GM19193 (cell line): ENCODE data around the gene ST3GAL3.

Experiments
- POLR2A ChIP-seq: IDR thresholded peaks from 4 replicates; pipeline ENCODE4 v1.6.1; 2011; ENCODE audit not compliant: insufficient read depth, insufficient read length; ENCODE audit errors: extremely low read depth

Gene ST3GAL3

DNA sequence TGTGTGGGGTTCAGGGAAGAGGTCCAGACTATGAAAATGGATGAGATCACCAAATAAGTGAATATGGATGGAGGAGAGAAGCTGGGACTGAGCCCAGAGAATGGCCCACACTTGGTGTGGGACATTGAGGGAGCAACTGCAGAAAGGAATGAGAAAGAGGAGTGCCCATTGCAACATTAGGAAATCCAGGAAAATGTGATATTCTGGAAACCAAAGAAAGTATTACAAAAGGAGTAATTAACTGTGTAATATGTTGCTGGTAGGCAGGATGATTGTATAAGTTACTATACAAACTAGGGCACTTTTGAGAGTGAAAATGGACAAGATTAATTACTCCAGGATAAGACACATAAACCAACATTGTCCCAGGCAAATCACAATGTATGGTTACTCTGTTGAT is 166.5 kb downstream of the ST3GAL3 start:
- no peak for TF ChIP-seq POLR2A

DNA sequence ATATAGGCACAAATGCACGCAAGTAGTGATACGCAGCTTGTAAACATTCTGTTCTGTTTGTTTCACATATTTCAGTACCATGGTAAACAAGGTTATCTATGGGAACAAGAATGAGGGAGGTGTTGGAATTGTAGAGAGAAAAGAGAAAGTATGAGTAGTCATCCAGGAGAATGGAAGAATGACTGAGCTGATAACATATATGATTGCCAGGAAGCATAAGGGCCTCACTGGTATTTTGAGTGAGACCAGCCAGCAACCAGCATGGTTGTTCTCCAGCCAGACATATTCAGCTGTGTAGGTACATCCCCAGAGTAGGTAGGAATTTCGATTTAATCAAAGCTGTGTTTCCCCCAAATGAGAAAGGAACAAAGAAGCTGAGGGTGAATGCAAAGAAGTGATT is 167.4 kb downstream of the ST3GAL3 start:
- TF ChIP-seq POLR2A, result no peak

DNA sequence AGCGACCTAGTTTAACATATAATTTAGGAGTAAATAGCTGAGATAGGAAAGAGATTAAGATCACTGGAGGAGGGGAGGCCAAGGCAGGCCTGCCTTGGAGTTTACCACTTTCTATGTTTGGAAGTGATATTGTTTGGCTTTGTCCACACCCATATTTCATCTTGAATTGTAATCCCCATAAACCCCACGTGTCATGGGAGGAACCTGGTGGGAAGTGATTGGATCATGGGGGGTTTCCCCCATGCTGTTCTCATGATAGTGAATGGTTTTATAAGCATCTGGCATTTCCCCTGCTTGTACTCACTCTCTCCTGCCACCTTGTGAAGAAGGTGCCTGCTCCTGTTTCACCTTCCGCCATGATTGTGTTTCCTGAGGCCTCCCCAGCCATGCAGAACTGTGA is 168.0 kb downstream of the ST3GAL3 start:
- TF ChIP-seq POLR2A, result no peak

DNA sequence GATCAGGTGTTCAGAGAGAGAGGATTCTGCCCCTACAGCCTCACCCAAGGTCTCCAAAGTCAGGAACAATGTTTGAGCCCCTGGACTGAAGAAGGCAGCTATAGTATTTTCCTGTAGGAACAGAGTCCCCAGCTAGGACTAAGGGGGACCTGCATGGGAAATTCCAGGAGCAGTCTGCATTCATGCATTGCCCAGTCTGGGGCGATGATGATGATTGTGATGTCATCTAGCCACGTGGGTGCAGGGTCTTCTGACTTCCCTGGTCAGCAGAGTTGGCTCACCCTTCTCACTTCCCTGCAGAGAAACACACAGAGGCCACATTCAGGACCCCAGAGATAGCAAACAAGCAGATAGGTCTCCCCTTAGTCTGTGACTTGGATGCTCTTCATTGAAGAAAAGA is 169.8 kb downstream of the ST3GAL3 start:
- TF ChIP-seq POLR2A, result no peak

DNA sequence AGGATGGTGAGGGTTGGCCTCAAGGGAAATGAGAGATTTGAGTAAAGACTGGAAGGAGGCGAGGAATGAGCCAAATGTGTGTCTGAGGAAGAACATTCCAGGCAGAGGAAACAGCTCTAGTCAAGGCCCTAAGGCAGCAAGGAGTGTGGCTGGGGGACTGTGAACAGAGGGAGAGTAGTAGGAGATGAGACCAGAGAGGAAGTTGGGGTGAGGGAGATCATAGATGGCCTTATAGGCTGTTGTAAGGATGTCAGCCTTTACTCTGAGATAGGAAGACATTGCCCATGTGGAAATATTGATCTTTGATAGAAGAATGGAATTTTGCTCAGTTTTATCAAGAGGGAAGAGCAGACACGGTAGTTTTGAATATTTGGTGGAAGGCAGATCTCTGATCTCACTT is 171.1 kb downstream of the ST3GAL3 start:
- TF ChIP-seq POLR2A, result no peak

DNA sequence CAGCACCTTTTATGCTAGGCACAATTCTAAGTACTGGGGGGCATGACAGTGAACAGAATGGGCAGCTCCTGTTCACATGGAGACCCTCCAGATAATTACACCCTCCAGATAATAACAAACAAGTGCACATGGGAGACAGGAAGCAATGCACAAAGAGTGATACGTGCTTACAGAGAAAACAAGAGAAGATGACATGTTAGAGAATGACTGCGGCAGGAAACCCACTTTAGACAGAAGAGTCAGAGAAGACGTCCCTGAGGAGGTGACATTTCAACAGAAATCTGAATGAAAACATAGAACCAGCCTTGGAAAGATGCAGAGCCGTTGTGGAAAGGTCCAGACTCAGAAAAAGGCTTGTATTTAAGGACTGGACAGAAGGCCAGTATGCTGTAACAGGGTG is 171.5 kb downstream of the ST3GAL3 start:
- no peak for TF ChIP-seq POLR2A

DNA sequence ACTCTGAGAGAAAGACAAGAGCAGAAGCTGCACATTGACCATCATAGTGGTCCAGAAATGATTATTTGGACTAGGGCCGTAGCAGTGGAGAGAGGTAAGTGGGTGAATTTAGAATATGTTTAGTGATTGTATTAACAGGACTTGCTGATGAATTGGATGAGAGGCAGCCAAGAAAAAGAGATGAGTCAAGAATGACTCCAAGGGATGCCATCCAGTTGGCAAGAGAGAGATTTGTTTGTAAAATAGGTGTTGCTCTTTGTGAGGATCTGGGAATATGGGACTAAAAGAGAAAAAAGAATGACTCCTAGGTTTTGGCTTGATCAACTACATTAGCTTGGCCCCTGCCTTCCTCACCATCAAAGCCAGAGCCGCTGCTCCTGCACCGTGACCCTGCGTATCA is 172.1 kb downstream of the ST3GAL3 start:
- TF ChIP-seq POLR2A, result no peak

DNA sequence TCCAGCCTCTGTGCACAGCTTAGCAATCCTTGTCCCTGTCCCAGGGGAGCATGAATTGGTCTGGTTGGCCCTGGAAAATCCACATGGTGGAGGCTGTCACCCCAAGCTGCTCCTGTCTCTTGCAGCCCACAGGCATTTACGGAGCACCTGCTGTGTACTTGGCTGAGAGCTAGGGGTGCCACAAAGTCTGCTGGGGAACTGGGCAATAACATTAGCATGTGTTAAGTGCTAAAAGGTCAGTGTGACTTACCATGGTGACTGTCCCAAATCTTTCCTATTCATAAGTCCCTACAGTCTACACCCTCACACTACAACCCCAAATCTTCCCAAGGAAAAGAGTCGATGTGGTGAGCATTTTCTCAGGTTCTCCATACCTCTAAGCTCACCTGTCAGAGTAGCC is 172.7 kb downstream of the ST3GAL3 start:
- TF ChIP-seq POLR2A, result no peak

DNA sequence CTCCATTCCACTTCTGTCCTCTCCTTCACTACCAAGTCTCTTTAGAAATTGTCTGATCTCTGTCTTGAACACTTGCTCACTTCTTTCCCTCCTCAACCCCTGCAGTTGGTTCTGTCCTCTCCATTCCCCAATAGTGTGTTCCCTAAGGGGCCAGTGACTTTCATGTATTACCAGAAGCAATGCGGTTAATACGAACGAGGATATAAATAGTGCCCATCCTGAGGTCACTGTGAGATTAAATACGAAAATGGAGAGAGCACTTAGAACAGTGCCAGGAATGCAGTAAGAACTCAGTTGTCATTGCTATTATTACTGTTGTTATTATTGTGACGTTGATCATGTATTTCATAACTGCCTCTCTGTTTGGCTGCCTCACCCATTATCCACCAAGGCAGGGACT is 173.3 kb downstream of the ST3GAL3 start:
- TF ChIP-seq POLR2A, result no peak

DNA sequence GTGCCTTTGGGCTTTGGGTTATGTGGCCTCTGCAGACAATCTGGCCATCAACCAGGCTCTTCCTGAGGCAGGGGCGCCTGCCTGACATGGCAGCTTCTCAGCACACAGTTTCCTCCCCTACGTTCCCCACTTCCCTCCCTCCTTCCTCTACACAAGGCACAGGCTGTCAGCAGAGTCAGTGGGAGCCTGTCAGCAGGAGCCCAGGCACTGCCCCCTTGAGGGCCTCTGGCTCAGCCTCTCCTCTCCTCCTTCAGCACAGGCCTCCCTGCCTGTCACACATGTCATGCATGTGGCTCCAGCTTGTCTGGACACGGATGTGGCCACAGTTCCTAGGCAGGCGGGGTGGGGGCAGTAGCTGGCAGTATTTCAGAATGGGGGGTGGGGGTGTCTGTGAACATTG is 174.1 kb downstream of the ST3GAL3 start:
- TF ChIP-seq POLR2A, result no peak

DNA sequence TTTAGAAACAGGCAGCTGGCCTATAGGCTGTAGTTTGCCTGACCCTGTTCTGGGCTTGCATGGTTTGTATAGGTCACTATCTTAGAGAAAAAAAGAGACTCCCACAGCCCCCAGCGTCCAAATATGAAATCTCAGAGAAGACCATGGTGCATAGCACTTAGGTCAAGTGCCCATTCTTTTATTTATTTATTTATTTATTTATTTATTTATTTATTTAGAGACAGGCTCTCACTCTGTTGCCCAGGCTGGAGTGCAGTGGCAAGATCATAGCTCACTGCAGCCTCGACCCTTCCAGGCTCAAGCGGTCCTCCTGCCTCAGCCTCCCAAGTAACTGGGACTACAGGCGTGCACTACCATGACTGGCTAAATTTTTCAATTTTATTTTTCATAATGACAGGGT is 175.4 kb downstream of the ST3GAL3 start:
- no peak for TF ChIP-seq POLR2A

DNA sequence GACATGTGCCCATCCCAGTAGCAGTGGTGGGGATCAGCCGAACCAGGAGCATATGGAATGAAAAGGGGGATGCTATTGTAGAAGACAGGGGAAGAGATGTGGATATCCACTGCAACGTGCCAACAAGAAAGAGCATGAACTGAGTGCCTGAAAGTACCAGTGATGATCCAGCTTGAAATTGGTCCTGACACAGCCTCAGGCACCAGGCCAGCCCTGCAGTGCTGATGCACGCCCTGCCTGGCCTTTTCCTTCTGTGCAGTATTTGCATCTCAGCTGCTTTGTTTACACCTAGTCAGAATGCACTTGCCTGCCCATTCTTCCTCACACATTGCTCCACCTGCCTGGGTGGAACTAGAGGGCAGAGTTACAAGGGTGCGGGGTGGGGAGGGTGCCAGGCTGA is 176.0 kb downstream of the ST3GAL3 start:
- TF ChIP-seq POLR2A, result no peak

DNA sequence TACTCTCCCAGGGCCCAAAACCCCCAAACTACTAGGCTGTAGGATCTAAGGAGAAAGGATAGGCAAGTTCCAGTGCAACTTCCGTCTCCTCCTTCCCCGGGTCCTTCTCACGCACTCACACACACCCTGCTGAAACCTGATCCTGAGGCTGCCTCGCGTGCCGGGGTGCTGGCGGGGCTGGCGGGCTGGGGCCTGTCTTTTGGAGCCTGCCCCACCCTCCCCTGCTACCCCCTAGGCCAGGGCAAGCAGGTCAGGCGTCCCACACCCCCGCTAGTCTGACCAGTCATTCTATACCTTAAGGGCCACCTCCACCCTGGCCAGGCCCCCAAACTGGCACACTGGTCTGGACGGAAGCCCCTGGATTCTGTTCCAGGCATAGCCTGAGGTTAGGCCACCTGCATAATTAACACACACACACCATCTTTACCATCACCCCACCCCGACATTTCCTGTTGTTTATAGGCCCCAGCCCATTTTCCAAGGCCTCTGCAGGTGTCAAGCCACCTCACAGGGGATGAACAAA is 178.0 kb downstream of the ST3GAL3 start:
- no peak for TF ChIP-seq POLR2A

DNA sequence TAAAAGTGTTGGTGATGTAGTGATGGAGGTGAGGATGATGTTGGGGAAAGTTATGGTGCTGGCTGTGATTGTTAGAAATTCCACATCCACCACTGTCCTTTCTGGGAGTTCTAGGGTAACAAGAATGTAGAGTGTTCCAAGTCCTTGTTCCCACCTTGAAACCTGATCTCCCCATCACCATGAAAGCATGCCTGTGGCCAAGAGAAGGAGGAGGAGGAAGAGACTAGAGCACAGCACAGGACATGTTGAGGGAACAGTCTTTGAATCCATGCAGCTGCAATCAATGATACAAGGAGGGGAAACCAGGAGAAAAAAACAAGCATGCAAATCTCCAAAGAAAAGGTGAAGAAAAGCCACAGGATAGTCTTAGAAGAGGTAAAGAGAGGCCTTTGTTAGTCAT is 180.4 kb downstream of the ST3GAL3 start:
- no peak for TF ChIP-seq POLR2A

DNA sequence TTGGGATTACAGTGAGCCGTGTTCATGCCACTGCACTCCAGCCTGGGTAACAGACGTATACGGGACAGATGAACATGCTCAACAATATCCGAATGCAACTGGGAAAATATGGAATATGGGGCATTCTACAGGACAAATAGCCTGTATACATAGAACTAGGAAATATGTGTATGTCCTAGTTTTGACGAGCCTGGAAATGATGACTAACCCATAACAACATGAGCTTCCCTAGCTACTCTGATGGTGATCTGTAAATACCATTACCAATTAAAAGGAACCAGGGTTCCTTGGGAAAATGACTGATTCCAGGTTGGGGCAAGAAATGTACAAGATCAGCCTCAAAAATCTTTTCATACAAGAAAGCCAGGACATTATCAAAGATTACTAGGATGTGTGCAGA is 183.5 kb downstream of the ST3GAL3 start:
- TF ChIP-seq POLR2A, result no peak

DNA sequence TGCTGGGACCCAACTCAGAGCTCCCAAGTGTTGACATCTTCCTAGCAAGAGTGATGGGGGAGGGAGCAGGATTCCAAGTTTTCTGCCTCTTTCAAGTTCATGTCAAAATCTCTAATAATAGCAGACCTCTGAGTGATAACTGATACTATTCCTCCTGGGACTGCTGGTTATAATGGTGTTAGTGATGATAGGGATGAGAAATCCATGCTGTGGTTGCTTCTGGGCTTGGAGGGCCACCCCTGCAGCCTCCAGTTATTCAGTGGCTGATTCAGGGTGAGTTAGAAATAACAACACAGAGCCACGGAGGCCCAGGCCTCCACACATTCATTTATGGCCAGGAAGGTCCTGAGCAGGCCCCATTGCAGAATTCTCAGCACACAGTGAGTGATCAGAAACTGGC is 185.7 kb downstream of the ST3GAL3 start:
- TF ChIP-seq POLR2A, result no peak

DNA sequence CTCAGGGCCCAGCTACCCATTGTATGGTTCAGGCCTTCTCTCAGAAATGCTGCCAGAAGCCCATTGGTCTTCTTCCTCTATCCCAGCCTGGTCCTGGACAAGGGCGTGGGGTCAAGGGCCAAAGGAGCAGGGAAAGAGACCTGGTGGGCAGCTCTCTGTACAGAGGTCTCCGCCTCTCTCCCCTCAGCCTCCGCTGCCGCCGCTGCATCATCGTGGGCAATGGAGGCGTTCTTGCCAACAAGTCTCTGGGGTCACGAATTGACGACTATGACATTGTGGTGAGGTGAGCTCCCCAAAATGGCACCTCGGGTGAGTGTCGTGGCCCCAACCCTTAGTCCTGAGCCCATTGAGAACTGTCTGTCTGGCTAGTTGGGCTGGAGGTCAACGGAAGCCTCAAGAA is 191.6 kb downstream of the ST3GAL3 start:
- TF ChIP-seq POLR2A, result no peak
